ENCODE results near the gene TP53TG3D. TPM values are rescaled to one million over a fixed set of nuclear protein-coding genes. Genes with fewer than 3 reads are reported as not detected.
"Not testable (repeated sequence)": the region's sequence is repeated elsewhere in the genome, so short reads cannot be mapped to it uniquely, and the experiment has no call there.

TP53TG3D gene
- total RNA-seq (2014; rRNA removed; shearing (Covaris generic)), result 2.1 and 4.2 TPM in 2 replicates

DNA sequence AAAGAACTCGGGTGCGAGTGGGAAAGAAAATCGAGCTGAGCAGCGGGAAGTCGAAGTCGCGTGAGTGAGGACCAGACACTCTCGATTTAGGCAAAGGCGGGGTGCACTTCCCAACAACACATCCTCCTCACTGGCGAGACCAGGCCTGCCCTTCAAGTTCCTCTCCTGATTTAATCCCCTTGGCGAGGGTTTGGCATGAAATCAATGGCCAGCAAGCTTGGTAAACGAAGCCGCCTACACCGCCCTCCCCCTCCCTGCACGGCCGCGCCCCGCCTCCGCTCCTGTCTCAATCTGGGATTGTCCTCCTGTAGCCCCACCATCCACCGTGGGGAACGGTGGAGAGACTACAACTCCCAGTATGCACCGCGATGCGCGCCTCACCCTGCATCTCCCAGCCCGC, at the start of gene TP53TG3D:
Gene TP53TG3D (plus strand): TSS at position 301 of the 400 bp plus-strand sequence. CDS start 68 bp downstream, at position 369.
- in situ Hi-C loops (cut with HindIII; ENCODE audit: low sequenced_read_pairs); DNase-seq (ENCODE audit: low spot score): not testable (repeated sequence)

GRCh38 chr16:32253507-32253906, 421 bp downstream of the TP53TG3D start:
- DNase-seq (ENCODE audit: low spot score); in situ Hi-C loops (cut with HindIII; ENCODE audit: low sequenced_read_pairs): not testable (repeated sequence)

GRCh38 chr16:32261526-32261925, 8.4 kb downstream of the TP53TG3D start:
- DNase-seq (ENCODE audit: low spot score); in situ Hi-C loops (cut with HindIII; ENCODE audit: low sequenced_read_pairs): not testable (repeated sequence)

DNA sequence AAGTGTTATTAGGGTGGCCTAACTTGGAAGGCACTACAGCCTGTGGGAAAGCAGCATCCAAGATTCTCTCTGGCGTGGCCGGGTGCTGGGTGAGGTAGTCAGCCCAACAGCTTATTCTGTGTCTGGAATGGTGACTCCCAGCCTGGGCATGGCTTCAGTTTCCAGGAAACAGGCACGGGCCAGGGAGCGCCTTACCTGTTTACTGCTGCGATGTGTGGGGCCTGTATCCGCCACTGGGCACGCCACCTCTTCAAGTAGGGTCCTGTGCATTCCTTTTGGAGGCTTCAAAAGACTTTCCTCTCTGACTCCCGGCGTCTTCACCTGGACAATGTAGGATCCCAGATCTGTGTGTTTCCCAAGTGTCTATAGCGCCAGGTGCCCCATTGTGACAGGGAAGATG, 10.5 kb downstream of the TP53TG3D start:
- DNase-seq (ENCODE audit: low spot score); in situ Hi-C loops (cut with HindIII; ENCODE audit: low sequenced_read_pairs): not testable (repeated sequence)

GRCh38 chr16:32281910-32282309, 28.8 kb downstream of the TP53TG3D start:
- in situ Hi-C loops (cut with HindIII; ENCODE audit: low sequenced_read_pairs); DNase-seq (ENCODE audit: low spot score): not testable (repeated sequence)

- in situ Hi-C loops (cut with HindIII; ENCODE audit: low sequenced_read_pairs); DNase-seq (ENCODE audit: low spot score): not testable (repeated sequence)
Observed at GRCh38 chr16:32283024-32283423, 29.9 kb downstream of the TP53TG3D start.

DNA sequence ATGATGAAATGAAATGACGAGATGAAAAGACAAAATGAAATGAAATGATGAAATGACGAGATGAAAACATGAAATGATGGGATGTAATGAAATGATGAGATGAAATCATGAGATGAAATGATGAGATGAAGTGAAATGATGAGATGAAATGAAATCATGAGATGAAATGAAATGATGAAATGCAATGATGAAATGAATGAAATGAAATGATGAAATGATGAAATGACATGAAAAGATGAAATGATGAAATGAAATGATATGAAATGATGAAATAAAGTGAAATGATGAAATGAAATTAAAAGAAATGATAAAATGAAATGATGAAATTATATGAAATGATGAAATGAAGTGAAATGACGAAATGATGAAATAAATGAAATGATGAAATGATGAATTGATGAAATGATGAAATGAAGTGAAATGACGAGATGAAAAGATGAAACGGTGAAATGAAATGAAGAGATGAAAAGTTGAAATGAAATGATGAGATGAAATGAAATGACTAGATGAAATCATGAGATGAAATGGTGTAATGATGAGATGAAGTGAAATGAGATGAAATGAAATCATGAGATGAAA, 30.9 kb downstream of the TP53TG3D start:
- DNase-seq (ENCODE audit: low spot score); in situ Hi-C loops (cut with HindIII; ENCODE audit: low sequenced_read_pairs): not testable (repeated sequence)

- in situ Hi-C loops (cut with HindIII; ENCODE audit: low sequenced_read_pairs); DNase-seq (ENCODE audit: low spot score): not testable (repeated sequence)
Observed at GRCh38 chr16:32284800-32285796, 32.0 kb downstream of the TP53TG3D start.

DNA sequence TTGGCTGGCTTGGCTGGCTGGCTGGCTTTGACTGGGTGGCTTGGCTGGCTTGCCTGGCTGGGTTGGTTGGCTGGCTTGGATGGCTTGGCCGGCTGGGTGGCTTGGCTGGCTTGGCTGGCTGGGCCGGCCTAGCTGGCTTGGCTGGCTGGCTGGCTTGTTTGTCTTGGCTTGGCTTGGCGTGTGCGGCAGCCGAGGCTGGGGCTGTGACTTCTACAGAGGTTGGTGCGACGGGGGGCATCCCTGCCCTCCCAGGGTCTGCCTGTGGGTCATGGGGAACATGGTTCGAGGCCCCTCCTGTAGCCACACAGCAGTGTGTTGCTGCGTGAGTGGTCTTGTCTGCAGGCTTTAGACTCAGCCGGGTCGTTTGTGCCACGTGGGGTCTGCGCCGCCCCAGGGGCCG, 33.1 kb downstream of the TP53TG3D start:
- DNase-seq (ENCODE audit: low spot score); in situ Hi-C loops (cut with HindIII; ENCODE audit: low sequenced_read_pairs): not testable (repeated sequence)

GRCh38 chr16:32287743-32288142, 34.7 kb downstream of the TP53TG3D start:
- in situ Hi-C loops (cut with HindIII; ENCODE audit: low sequenced_read_pairs); DNase-seq (ENCODE audit: low spot score): not testable (repeated sequence)

DNA sequence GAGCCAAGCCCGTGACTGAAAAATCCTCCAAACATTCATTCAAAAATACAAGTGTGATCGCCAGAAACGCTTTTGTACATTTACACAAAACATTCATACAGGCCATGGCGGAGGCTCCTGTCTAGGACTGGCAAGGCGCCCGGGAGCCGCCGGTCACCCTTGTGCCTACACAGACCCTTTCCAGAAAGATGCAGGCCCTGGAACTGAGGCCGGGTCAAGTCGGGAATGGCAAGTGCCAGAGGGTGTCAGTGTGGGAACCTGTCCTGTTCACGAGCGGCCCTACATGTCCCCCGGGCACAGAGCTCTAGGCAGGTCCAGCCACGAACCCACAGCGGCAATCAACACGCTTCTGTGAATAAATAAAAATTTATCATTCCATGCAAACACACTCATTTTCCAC, 36.1 kb downstream of the TP53TG3D start:
- in situ Hi-C loops (cut with HindIII; ENCODE audit: low sequenced_read_pairs); DNase-seq (ENCODE audit: low spot score): not testable (repeated sequence)

DNA sequence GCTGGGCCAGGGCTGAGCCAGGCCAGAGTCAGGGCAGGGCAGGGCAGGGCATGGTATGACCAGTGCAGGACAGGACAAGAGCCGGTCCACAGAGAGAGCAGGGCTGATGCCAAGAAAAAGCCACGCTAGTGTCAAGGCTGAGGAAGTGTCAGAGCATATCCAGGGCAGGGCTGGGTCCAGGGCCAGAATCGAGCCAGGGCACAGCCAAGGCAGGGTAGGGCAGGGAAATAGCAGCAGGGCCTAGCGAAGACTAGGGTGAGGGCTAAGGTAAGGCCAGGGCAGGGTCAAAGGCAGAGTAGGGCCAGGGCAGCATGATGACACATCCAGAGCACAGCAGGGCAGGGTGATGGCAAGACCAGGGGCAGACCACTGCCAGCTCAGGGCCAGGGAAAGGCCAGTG, 49.7 kb downstream of the TP53TG3D start:
- DNase-seq (ENCODE audit: low spot score); in situ Hi-C loops (cut with HindIII; ENCODE audit: low sequenced_read_pairs): not testable (repeated sequence)
